ENCODE measurements around the gene WDR82. TPM values are rescaled to one million over a fixed set of nuclear protein-coding genes. Genes with fewer than 3 reads are reported as not detected.

Gene WDR82
- total and polyA plus RNA-seq, 2 of the 4 experiments (the other 2 are of a cell fraction) = 38.1 to 68.1 TPM

GRCh38 chr3:52290596-52291507, 12.4 kb upstream of the WDR82 start:
- Histone ChIP-seq H3K79me1 (ENCODE audit: low read depth in 1 of 2, low read length in 2 of 2) (peaks cover 19 to 32% of the 10 kb centered on the region in 2 experiments), H4K91ac (ENCODE audit: insufficient read depth, low read depth, low read length) (no peak overlapping the region), H4K5ac (ENCODE audit: low read depth, low read length) (no peak overlapping the region), H2BK5ac (ENCODE audit: low read depth, low read length, poor library complexity, severe bottlenecking) (no peak overlapping the region), H3K27me3 (ENCODE audit: control insufficient read depth, insufficient read depth, low read length) (no peaks in the 10 kb centered on the region), H2AK9ac (replicated peaks; ENCODE audit: low read depth, low read length, poor library complexity) (peak overlapping the region; percentile 37), H3K9me1 (ENCODE audit: insufficient read depth, low read length) (peaks cover 18% of the 10 kb centered on the region), H2BK15ac (ENCODE audit: low read depth, low read length) (no peak overlapping the region), H3K56ac (ENCODE audit: extremely low read depth, insufficient read depth, low read length) (no peak overlapping the region), H3K27ac (ENCODE audit: insufficient read depth, low read length) (no peak overlapping the region), H3K4me2 (ENCODE audit: low read depth, low read length) (no peak overlapping the region), H4K8ac (ENCODE audit: low read depth in 2 of 2, low read length in 2 of 2) (no peak overlapping the region), H3K23ac (ENCODE audit: low read depth, low read length) (no peak overlapping the region), H2AK5ac (ENCODE audit: low read depth, low read length) (no peak overlapping the region), H3K36me3 (ENCODE audit: control insufficient read depth, insufficient read depth, low read length) (peaks cover 14% of the 10 kb centered on the region; the same call in 1 of the 2 replicates), H3K4me1 (ENCODE audit: control insufficient read depth, insufficient read depth, low read length) (peaks cover 6% of the 10 kb centered on the region), H2BK120ac (ENCODE audit: low read depth, low read length) (no peak overlapping the region), H3K9me3 (ENCODE audit: control insufficient read depth, insufficient read depth, low read length) (no peaks in the 10 kb centered on the region), H3K4me3 (ENCODE audit: insufficient read depth, low read depth, low read length) (no peak overlapping the region), H4K20me1 (ENCODE audit: insufficient read depth, low read length) (no peaks in the 10 kb centered on the region), H2AFZ (replicated peaks; ENCODE audit: low read length, poor library complexity) (no peak overlapping the region), H3K18ac (ENCODE audit: low read depth, low read length) (no peak overlapping the region), H2BK20ac (ENCODE audit: low read depth, low read length) (no peak overlapping the region), H3K14ac (replicated peaks; ENCODE audit: low read depth, low read length) (no peak overlapping the region), H3K4ac (ENCODE audit: low read depth, low read length) (no peak overlapping the region), H3K9ac (ENCODE audit: low read depth, low read length) (no peak overlapping the region)
- no peak for ATAC-seq (ENCODE audit: low read depth)
- in situ Hi-C loops (cut with MboI; ENCODE audit: low sequenced_read_pairs) (loop anchor here (5.0 kb wide), 1 partner anchor 51 kb away; no protein-coding TSS in a partner anchor), intact Hi-C loops (cut with micrococcal nuclease) (loop anchor here (1.0 to 5.0 kb wide), 3 partner anchors 48 to 156 kb away; no protein-coding TSS in a partner anchor), dilution Hi-C loops (cut with HindIII; ENCODE audit: low sequenced_read_pairs, unreplicated experiment) (no loop called here)
- no peak for TF ChIP-seq RCOR1 (IDR thresholded peaks at IDR 0.05; ENCODE audit: insufficient replicate concordance, low read length)
- TF ChIP-seq FOS (IDR thresholded peaks at IDR 0.05; ENCODE audit: low read depth, low read length) = no peak
- no peak for TF ChIP-seq RAD21 (IDR thresholded peaks at IDR 0.05; ENCODE audit: low read length)
- TF ChIP-seq USF2 (IDR thresholded peaks at IDR 0.05; ENCODE audit: low read depth, low read length) = no peak
- no peak for TF ChIP-seq SMC3 (IDR thresholded peaks at IDR 0.05; ENCODE audit: low read depth, low read length)
- TF ChIP-seq NFE2L2 (IDR thresholded peaks at IDR 0.05; ENCODE audit: low read depth, low read length) = no peak
- no peak for TF ChIP-seq BHLHE40 (IDR thresholded peaks at IDR 0.05; ENCODE audit: low read depth, low read length)
- no peak for TF ChIP-seq ELK1 (IDR thresholded peaks at IDR 0.05; ENCODE audit: borderline replicate concordance, low read depth, low read length)
- no peak for TF ChIP-seq CHD1 (IDR thresholded peaks at IDR 0.05; ENCODE audit: low read depth, low read length)
- POLR2A ChIA-PET (ENCODE audit: unreplicated experiment) = no interaction called here
- no peak for DNase-seq
- 97% methylated on average over 6 of the region's 23 CpGs; no CpG with 5 or more reads in 1 of the 2 experiments for WGBS, 2 experiments (ENCODE audit: extremely low coverage in 2 of 2, insufficient read length in 1 of 2)
- CTCF ChIA-PET = interaction anchor here (0.9 to 1.3 kb wide), 2 partner anchors 44 to 48 kb away, joined by 3 to 5 read pairs; no protein-coding TSS in a partner anchor
- no TSS peak for BruUV-seq (replicated peaks)

Measured in IMR-90 (cell line).